GM04503 (cell line): ENCODE results near the gene ZNF324B.
"Not testable (repeated sequence)": the region's sequence is repeated elsewhere in the genome, so short reads cannot be mapped to it uniquely, and the experiment has no call there.

Experiments
- DNase-seq: peaks from one replicate; pipeline ENCODE4 v3.0.0-alpha.2; 2012; ENCODE audit warnings: low read depth

ZNF324B gene

GRCh38 chr19:58480481-58480830 lies 29.0 kb downstream of the ZNF324B start:
- no peak for DNase-seq

- no peak for DNase-seq
These were observed 29.4 kb downstream of the ZNF324B start for GRCh38 chr19:58480831-58481230.

- DNase-seq, result no peak
These were observed 30.9 kb downstream of the ZNF324B start for GRCh38 chr19:58482372-58482771.

DNA sequence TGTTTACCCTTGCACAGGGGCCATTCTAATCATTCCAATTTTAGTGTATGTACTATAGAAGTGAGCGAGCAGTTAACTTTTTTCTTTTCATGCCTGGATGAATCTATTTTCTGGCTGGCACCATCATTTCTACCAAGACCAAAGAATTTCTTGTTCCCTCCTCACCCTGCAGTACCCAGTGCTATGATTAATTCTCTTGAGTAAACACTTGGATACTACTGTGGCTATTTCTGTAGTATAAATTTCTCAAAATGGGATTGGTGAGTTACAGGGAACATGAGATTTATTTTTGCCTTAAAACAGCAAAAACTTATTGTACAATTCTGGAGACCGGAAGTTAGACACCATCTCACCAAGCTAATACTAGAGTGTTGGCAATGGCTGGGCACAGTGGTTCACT lies 32.4 kb downstream of the ZNF324B start:
- DNase-seq, result no peak

- not testable (repeated sequence) for DNase-seq
These were observed 32.9 kb downstream of the ZNF324B start for GRCh38 chr19:58484349-58484748.

- DNase-seq, result no peak
These were observed 40.0 kb downstream of the ZNF324B start for GRCh38 chr19:58491393-58491792.

DNA sequence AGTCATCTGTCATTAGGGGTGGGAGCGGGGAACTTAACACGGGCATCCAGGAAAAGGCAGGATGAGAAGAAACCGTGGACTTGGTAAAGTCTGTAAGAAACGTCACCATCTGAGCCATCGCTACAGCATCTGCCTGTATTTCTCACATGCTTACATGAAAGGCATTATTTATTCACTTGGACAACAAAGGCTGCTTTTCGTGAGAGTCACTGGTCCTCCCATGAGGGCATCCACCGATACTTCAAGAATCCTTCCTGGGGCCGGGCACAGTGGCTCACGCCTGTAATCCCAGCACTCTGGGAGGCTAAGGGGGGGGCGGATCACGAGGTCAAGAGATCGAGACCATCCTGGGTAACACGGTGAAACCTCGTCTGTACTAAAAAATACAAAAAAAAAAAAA lies 40.8 kb downstream of the ZNF324B start:
- no peak for DNase-seq

DNA sequence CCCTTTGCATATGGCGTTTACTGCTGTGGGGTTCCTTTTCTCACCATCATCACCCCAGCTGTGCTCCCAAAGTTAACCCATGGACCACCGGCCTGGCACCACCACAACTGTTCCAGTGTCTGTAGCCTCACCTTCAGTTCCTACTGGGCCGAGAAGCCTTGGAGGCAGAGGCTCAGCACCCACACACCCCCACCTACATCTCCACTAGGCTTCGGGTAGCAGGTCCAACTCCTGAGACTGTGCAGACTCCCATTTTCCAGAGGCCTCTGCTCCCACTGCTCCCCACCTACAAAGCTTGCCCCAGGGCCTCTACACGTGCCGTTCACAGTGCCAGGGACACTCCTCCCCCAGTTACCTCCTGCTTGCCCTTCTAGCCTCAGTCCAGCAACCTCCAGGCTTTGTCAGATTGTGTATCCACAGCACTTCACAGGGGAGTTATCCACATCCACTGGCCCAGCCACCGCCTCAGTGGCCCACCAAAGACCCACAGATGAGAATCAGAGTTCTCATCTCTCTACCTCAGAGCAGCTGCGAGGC lies 46.3 kb downstream of the ZNF324B start:
- DNase-seq, result no peak

DNA sequence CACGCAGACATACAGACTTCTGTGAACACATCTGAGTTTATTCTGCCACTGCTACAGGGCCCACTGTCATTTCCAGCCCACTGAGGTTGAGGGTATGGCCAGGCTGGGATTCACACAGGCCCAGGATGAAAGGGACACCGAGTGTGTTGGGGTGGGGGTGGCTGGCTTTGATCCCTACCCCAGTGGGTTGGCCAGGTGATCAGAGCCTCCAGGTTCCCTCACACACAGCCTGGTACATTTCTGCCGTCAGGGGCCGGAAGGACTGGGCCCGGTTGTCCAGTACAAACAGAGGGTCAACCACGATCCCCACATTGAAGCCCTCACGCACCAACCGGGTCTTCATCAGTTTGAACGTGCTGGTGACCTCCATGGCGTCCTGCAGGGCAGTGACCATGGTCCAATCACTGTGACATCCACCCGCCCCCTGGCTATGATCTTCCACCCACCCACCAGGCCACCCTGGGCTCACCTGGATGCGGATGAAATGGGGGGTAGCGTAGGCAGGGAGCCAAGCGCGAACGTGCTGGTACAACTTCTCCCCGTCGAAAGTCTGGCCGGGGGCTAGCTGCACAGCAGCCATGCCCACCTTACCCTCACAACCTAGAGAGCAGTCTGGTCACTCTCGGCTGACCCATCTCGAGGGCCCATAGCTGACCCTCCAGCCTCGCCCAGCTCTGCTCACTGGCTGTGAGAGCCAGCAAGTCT lies 47.0 kb downstream of the ZNF324B start:
- DNase-seq, result no peak

- DNase-seq, result peak; percentile 86
These were observed 47.9 kb downstream of the ZNF324B start for GRCh38 chr19:58499021-58499927.

DNA sequence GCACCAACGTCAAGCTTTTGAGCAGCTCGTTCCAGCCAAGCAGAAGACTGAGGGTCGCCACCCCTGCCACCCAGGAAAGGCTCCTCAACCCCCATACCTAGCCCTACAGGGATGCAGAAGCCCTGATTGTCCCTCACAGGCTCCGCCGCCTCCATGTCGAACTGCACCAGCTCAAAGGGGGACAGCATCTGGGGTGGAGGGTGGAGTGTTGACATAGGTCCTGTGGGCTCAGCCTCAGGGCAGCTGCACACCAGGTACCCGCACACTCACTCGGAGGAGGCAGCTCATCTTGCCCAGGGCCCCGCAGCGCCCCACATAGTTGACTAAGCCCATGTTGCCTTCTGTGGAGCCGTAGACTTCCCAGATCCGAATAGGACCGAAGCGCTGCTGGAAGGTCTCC lies 48.8 kb downstream of the ZNF324B start:
- no peak for DNase-seq
